Activated CD4-positive, alpha-beta T cell treated with anti-CD3 and anti-CD28 coated beads, Interleukin-2, amount 10 ng/mL, durations not matched to agents 24 days and 14 days (primary cell): ENCODE results near the gene PFKL. TPM values are rescaled to one million over a fixed set of nuclear protein-coding genes. Genes with fewer than 3 reads are reported as not detected.
"Not testable (repeated sequence)": the region's sequence is repeated elsewhere in the genome, so short reads cannot be mapped to it uniquely, and the experiment has no call there.

Experiments
- DNase-seq: peaks from one replicate; pipeline ENCODE4 v3.0.0; 2022
- H3K27ac Mint-ChIP-seq: one replicate; pipeline ENCODE4 v1.8.0; 2022; ENCODE audit warnings: mild to moderate bottlenecking, mixed read lengths
- H3K27me3 Mint-ChIP-seq: one replicate; pipeline ENCODE4 v1.8.0; 2022; ENCODE audit warnings: mixed read lengths
- H3K36me3 Mint-ChIP-seq: one replicate; pipeline ENCODE4 v1.8.0; 2022; ENCODE audit warnings: low read depth, mild to moderate bottlenecking, mixed read lengths
- H3K4me1 Mint-ChIP-seq: one replicate; pipeline ENCODE4 v1.8.0; 2021; ENCODE audit warnings: mixed read lengths
- H3K4me3 Mint-ChIP-seq: one replicate; pipeline ENCODE4 v1.8.0; 2022; ENCODE audit warnings: mild to moderate bottlenecking, moderate library complexity, mixed read lengths
- H3K9me3 Mint-ChIP-seq: one replicate; pipeline ENCODE4 v1.8.0; 2021; ENCODE audit warnings: mixed read lengths
- intact Hi-C: fragments of 100-400 bp; cut with micrococcal nuclease; formaldehyde crosslinking; loops from one replicate; pipeline ENCODE4 v1.15.1; 2023
- total RNA-seq: library from RNA; stranded (reverse); gene quantifications from 2 replicates; pipeline ENCODE4 v1.2.3, GENCODE V29; 2022

Gene PFKL
- total RNA-seq, 1 donor from 2014 or later, result 157 TPM

DNA sequence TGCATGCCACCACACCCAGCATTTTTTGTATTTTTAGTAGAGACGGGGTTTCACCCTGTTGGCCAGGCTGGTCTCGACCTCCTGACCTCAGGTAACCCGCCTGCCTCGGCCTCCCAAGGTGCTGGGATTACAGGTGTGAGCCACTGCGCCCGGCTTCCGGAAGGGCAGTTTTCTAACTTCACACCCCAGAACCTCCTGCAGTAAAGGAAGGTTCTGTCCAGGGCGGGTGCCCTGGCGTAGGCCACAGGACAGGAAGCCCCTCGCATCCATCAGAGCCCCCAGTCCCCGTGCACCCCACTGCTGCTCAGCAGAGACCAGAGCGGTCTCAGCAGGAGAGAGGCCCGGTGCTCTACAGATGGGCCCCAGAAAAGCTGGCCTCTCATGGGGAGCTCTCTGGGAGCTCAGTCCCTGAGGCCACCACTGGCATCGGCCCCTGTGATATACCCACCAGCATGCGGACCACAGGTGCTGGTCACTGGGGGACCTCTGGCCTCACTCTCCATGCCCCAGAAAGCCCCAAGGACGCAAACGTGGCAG, 34.1 kb upstream of the PFKL start:
- DNase-seq, result no peak
- no peak overlapping the region for H3K27ac Mint-ChIP-seq
- intact Hi-C loops, result no loop called here
- H3K36me3 Mint-ChIP-seq, result no peaks in the 10 kb centered on the region
- H3K4me1 Mint-ChIP-seq, result no peaks in the 10 kb centered on the region
- no peak overlapping the region for H3K4me3 Mint-ChIP-seq
- peaks cover 3% of the 10 kb centered on the region for H3K27me3 Mint-ChIP-seq
- no peaks in the 10 kb centered on the region for H3K9me3 Mint-ChIP-seq

DNA sequence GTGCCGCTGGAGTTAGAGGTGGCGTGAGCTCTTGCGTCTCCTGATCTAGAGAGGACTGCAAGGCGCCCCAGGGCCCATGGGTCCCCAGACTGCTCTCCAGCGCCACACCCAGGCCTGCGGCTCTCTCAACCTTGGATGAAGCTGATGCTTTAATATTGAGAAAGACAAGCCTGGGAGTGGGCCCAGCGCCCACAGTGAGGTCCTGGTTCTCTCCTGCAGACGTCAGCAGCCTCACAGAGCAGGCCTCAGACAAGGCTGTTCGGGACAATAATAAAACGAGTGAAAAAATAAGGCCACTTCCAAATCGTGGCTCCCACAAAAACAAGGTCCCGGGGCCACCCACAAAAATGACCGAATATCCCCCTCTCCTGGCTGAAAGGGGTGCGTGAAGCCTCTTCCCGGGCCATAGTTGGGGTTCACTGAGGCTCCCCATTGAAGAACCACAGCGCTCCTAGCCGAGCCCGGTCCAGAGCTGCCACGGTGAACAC, 32.2 kb upstream of the PFKL start:
- H3K9me3 Mint-ChIP-seq, result no peaks in the 10 kb centered on the region
- no peaks in the 10 kb centered on the region for H3K36me3 Mint-ChIP-seq
- no peak overlapping the region for H3K27ac Mint-ChIP-seq
- H3K4me1 Mint-ChIP-seq, result no peaks in the 10 kb centered on the region
- peak; percentile 71 for DNase-seq
- no peak overlapping the region for H3K4me3 Mint-ChIP-seq
- intact Hi-C loops, result no loop called here
- H3K27me3 Mint-ChIP-seq, result peaks cover 3% of the 10 kb centered on the region

DNA sequence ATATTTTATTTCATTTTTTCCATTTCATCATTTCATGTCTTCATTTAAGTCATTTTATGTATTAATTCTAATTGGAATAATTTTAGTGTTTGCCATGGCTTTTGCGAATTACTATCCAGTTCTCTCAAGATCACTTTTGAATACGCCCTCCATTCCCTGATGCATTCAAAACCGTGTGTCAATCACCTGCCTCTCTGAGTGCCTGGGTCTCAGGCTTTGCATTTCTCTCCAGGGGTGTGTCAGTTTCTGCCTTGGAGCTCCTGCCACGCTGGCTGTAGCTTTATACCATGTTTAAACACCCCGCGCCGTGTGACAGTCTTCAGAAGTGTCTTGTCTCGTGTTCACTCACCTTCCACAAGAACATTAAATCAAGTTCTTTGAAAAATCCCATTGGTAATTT, 30.8 kb upstream of the PFKL start:
- H3K4me3 Mint-ChIP-seq, result no peak overlapping the region
- intact Hi-C loops, result no loop called here
- no peaks in the 10 kb centered on the region for H3K9me3 Mint-ChIP-seq
- H3K4me1 Mint-ChIP-seq, result no peaks in the 10 kb centered on the region
- H3K27ac Mint-ChIP-seq, result no peak overlapping the region
- no peaks in the 10 kb centered on the region for H3K36me3 Mint-ChIP-seq
- H3K27me3 Mint-ChIP-seq, result peaks cover 7% of the 10 kb centered on the region
- DNase-seq, result no peak

DNA sequence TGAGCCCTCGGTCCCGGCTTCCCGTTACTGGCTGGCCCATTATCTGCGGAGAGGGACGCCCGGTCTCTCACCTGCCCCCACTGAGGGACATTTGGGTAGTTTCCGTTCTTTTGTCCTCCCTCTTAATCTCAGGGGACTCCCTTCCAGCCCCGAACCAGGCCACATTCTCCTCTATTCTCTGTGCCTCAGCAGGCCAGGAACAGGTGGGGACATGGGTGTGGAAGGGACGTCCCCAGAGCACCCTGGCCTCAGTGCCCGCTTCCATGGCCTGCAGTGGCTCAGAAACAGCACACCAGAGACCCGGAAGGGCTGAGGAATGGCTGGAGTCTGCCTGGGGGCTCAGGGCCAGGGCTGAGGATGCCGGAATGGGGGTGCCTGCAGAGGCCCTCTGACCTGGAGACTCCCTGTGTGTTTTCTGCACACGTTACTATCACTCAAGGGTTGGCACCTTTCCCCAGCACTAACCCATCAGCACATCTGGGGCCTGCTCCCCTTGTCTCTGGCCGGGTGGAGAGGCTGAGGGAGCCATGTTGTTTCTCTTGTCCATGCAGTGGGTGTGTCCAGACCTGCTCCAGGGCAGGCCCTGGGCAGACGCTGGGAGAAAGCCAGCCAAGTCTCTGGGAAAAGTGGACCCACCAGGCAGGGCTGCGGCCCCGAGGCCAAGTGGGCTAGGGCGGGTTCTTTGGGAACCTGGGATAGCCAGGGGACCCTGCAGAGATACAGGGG, 28.1 kb upstream of the PFKL start:
- intact Hi-C loops, result no loop called here
- no peaks in the 10 kb centered on the region for H3K36me3 Mint-ChIP-seq
- no peak overlapping the region for H3K27ac Mint-ChIP-seq
- peaks cover 17% of the 10 kb centered on the region for H3K27me3 Mint-ChIP-seq
- H3K4me1 Mint-ChIP-seq, result no peaks in the 10 kb centered on the region
- no peaks in the 10 kb centered on the region for H3K9me3 Mint-ChIP-seq
- H3K4me3 Mint-ChIP-seq, result no peak overlapping the region
- no peak for DNase-seq

DNA sequence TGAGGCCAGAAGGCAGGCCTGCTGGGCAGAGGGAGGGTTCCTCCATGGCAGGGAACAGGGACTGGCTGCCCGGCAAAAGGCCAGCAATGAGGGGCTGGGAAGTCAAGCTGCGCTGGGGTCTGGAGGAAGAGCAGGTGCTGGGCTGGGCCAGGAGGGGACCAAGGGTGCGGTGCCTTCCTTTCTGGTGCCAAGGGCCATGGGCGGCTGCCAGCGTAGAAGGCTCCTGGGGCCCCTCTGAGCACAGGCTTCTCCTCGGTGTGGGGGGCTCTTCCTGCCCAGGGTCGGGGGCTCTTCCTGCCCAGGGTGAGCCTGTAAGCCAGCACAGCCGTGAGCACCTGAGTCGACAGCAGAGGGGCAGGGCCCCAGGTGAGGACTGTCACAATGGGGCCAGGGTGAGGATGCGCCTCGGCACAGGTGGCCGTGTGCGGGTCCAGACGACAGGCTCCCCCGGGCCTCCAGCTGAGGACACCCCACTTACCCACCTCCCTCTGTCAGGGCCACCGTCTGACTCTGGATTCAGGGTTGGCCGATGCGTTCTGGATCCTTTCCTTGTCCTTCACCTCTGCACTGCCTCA, 27.5 kb upstream of the PFKL start:
- Mint-ChIP-seq H3K4me1 (no peaks in the 10 kb centered on the region), H3K9me3 (no peaks in the 10 kb centered on the region), H3K4me3 (no peak overlapping the region), H3K27ac (no peak overlapping the region), H3K27me3 (peaks cover 19% of the 10 kb centered on the region), H3K36me3 (no peaks in the 10 kb centered on the region)
- no peak for DNase-seq
- intact Hi-C loops, result no loop called here

DNA sequence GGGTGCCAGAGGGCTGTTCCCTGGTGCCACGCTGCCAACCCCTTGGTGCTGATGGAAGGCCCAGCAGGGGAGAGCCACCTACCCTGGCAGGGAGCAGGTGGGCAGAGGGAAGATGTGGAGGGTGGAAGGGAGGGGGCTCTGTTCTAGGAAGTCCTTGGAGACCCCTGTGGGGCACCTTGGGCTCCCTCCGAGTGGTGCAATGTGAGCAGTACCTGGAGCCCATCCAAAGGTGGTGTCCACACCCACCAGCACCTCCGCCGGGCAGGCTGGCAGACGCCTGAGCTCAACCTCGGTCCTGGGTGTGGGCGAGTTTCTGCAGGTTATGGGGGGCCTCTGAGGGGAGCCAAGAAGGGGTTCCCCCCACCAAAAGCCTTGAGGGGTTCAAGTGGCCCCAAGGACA, 26.8 kb upstream of the PFKL start:
- Mint-ChIP-seq H3K36me3 (no peaks in the 10 kb centered on the region), H3K27ac (no peak overlapping the region), H3K9me3 (no peaks in the 10 kb centered on the region), H3K27me3 (peaks cover 19% of the 10 kb centered on the region), H3K4me1 (no peaks in the 10 kb centered on the region), H3K4me3 (no peak overlapping the region)
- intact Hi-C loops, result no loop called here
- DNase-seq, result no peak

DNA sequence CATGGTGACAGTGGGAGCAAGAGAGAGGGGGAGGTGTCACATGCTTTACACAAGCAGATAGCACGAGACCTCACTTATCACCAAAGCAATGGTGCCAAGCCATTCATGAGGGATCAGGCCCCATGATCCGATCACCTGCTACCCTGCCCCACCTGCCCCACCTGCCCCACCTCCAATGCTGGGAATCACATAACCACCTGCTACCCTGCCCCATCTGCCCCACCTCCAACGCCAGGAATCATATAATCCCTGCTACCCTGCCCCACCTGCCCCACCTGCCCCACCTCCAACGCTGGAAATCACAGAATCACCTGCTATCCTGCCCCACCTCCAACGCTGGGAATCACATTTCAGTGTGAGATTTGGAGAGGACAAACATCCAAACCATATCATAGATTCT, 24.8 kb upstream of the PFKL start:
- no peaks in the 10 kb centered on the region for H3K4me1 Mint-ChIP-seq
- DNase-seq, result no peak
- intact Hi-C loops, result no loop called here
- no peaks in the 10 kb centered on the region for H3K36me3 Mint-ChIP-seq
- H3K27ac Mint-ChIP-seq, result no peak overlapping the region
- H3K4me3 Mint-ChIP-seq, result no peak overlapping the region
- H3K27me3 Mint-ChIP-seq, result peaks cover 19% of the 10 kb centered on the region
- H3K9me3 Mint-ChIP-seq, result no peaks in the 10 kb centered on the region

DNA sequence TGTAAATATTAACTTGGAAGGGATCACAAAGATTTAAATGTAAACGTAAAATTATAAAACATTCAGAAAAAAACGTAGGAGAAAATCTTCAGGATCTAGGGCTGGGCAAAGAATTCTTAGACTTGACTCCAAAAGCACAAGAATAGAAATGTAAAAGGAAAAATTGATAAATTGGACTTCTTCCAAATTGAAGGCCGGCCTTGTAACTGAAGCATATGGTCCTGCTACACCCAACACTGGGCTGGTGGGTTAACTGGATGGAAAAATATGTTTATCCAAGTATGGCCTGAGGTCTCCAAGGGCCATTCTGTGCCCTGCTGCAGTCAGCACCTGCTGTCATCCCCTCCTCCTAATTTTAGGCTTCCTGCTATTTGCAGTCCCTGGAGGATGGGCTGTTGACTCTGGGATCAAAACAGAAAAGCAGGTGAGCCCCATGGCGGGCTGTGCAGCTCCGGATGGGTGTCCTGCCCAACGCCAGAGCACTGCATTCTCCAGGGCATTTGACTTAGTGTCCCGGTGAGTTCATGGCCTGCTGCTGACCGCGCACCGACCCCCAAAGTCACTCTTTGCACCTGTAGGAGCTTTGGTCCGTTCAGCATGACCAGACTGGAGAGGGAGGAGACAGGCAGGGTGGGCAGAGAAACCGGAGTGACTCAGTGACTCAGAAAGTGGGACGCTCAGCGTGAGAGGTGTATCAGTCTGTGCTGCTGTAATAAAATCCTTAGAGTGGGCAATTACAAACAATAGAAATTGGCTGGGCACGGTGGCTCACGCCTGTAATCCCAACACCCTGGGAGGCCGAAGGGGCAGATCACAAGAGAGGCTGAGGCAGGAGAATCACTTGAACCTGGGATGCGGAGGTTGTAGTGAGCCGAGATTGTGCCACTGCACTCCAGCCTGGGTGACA, 20.2 kb upstream of the PFKL start:
- no peak for DNase-seq
- intact Hi-C loops, result no loop called here
- no peak overlapping the region for H3K27ac Mint-ChIP-seq
- peaks cover 13% of the 10 kb centered on the region for H3K27me3 Mint-ChIP-seq
- no peaks in the 10 kb centered on the region for H3K4me1 Mint-ChIP-seq
- H3K4me3 Mint-ChIP-seq, result no peak overlapping the region
- H3K36me3 Mint-ChIP-seq, result no peaks in the 10 kb centered on the region
- no peaks in the 10 kb centered on the region for H3K9me3 Mint-ChIP-seq

DNA sequence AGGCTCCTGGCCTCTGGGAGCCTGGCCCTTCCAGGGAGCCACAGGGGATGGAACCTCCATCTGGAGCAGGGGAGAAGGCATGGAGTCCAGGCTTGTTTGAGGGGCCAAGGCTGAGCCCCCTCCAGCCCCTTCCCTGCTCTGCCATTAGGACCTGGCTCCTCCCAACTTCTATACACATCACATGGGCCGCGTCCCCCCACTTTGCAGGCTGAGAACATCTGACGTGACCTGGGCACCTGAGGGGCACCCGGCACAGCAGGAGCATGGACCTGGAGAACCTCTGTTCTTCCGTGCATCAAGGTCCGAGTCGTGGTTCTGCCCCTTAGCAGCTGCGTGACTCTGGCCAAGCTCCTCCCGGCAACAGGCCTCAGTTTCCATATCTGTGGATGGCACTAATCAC, 18.1 kb upstream of the PFKL start:
- Mint-ChIP-seq H3K27me3 (peaks cover 6% of the 10 kb centered on the region), H3K4me3 (no peak overlapping the region), H3K36me3 (no peaks in the 10 kb centered on the region), H3K27ac (no peak overlapping the region), H3K4me1 (no peaks in the 10 kb centered on the region), H3K9me3 (no peaks in the 10 kb centered on the region)
- no peak for DNase-seq
- intact Hi-C loops, result no loop called here

DNA sequence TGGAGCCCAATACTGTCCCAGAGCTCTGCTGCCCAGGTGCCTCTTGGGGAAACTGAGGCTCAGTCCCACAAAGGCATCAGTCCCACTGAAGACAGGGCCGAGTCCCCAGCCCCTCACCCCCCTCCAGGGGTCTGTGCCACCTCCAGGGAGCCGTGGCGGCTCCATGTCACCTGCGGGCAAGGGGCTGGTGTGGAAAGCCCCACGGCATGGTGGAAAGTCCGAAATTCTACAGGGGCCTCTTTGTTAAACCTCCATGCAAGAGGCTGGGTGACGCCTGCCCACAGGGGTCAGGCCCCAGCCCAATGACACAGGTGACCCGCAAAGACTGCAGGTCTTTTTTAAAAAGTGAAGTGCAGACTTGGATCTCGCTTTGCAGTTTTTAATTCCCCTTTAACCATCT, 17.5 kb upstream of the PFKL start:
- Mint-ChIP-seq H3K36me3 (no peaks in the 10 kb centered on the region), H3K4me3 (no peak overlapping the region), H3K27ac (no peak overlapping the region), H3K27me3 (peaks cover 3% of the 10 kb centered on the region), H3K9me3 (no peaks in the 10 kb centered on the region), H3K4me1 (no peaks in the 10 kb centered on the region)
- no peak for DNase-seq
- intact Hi-C loops, result no loop called here

DNA sequence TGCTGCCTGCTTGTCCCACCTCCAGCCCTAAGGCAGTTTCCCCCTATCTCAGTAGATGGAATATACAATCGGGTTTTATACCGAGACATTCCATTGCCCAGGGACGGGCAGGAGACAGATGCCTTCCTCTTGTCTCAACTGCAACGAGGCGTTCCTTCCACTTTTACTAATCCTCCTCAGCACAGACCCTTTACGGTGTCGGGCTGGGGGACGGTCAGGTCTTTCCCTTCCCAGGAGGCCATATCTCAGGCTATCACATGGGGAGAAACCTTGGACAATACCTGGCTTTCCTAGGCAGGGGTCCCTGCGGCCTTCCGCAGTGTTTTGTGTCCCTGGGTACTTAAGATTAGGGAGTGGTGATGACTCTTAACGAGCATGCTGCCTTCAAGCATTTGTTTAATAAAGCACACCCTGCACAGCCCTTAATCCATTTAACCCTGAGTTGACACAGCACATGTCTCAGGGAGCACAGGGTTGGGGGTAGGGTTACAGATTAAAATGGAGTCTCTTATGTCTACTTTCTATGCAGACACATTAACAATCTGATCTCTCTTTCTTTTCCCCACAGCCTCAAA, 16.6 kb upstream of the PFKL start:
- H3K4me3 Mint-ChIP-seq, H3K27me3 Mint-ChIP-seq, intact Hi-C loops, H3K27ac Mint-ChIP-seq, H3K9me3 Mint-ChIP-seq, H3K4me1 Mint-ChIP-seq, H3K36me3 Mint-ChIP-seq, DNase-seq: not testable (repeated sequence)

DNA sequence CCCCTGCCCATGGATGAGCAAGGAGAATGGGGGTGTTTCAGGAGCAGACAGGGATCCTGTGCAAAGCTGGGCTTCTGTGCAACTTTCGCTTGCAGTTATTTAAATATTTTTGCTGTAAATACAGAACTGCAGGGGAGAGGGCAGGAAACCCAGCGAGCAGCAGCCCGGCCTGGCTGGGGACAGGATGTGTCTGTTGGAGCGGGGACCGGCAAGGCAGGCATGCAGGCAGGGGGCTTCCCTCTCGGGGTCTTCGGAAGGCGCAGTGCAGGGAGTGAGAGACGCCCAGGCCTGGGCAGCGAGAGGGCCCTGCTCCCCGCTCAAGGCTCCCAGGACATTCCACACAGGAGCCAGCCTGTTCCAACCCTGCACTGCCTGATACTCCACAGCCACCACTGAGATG, 15.9 kb upstream of the PFKL start:
- H3K9me3 Mint-ChIP-seq, result no peaks in the 10 kb centered on the region
- intact Hi-C loops, result no loop called here
- no peaks in the 10 kb centered on the region for H3K4me1 Mint-ChIP-seq
- H3K4me3 Mint-ChIP-seq, result no peak overlapping the region
- no peak overlapping the region for H3K27ac Mint-ChIP-seq
- H3K27me3 Mint-ChIP-seq, result no peaks in the 10 kb centered on the region
- H3K36me3 Mint-ChIP-seq, result no peaks in the 10 kb centered on the region
- no peak for DNase-seq

DNA sequence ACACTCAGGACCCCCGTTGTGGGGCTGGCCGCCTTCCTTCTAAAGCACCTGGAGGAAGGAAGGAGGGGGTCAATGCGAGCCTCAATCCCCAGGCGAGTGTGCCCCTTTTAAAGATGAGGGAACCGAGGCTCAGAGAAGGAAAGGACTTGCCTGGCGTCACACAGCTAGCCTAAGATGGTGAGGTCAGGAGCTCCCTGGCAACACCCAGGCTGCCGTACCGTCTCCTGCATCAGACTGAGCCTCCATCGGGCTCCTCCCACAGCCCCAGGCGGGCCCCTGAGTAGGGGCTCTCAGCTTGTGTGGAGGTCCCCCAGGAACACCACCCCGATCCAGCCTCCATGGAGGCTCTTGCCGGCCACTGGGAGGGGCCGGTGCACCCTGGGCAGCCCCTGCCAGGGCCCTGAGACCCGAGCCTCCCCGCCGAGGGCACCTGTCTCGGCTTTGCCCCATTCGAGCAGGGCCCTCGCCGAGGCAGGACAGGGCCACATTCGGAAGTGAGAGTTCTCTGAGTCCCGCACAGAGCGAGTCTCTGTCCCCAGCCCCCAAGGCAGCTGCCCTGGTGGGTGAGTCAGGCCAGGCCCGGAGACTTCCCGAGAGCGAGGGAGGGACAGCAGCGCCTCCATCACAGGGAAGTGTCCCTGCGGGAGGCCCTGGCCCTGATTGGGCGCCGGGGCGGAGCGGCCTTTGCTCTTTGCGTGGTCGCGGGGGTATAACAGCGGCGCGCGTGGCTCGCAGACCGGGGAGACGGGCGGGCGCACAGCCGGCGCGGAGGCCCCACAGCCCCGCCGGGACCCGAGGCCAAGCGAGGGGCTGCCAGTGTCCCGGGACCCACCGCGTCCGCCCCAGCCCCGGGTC, 14.5 kb upstream of the PFKL start, which contains the start of gene AIRE:
TSS of gene AIRE (plus strand) at position 739 of the 855 bp plus-strand sequence. CDS start 131 bp downstream, outside the sequence.
- DNase-seq, result no peak
- H3K9me3 Mint-ChIP-seq, result no peaks in the 10 kb centered on the region
- H3K4me3 Mint-ChIP-seq, result no peak within 1 kb of the TSS
- H3K27ac Mint-ChIP-seq, result no peak within 1 kb of the TSS
- no peaks in the 10 kb centered on the region for H3K36me3 Mint-ChIP-seq
- intact Hi-C loops, result no loop called here
- no peaks in the 10 kb centered on the region for H3K27me3 Mint-ChIP-seq
- no peaks in the 10 kb centered on the region for H3K4me1 Mint-ChIP-seq
